Nephron (organoid): ENCODE data around the gene PDIA4.

Source experiments
- H3K27ac Mint-ChIP-seq, 3 experiments: 2 replicates each; pipeline ENCODE4 v1.8.0; 2020; ENCODE audit warnings: mixed read lengths in 3 of 3, mild to moderate bottlenecking in 2 of 3, moderate library complexity in 1 of 3
- H3K27me3 Mint-ChIP-seq: 2 replicates; pipeline ENCODE4 v1.8.0; 2021; ENCODE audit warnings: low read depth, mild to moderate bottlenecking, moderate library complexity, mixed read lengths
- H3K36me3 Mint-ChIP-seq: 2 replicates; pipeline ENCODE4 v1.8.0; 2020; ENCODE audit warnings: low read depth, mixed read lengths
- H3K4me1 Mint-ChIP-seq: 2 replicates; pipeline ENCODE4 v1.8.0; 2020; ENCODE audit warnings: mixed read lengths
- H3K4me3 Mint-ChIP-seq, 3 experiments: 2 replicates each; pipeline ENCODE4 v1.8.0; 2020; ENCODE audit warnings: mild to moderate bottlenecking in 3 of 3, mixed read lengths in 3 of 3, moderate library complexity in 2 of 3
- H3K9me3 Mint-ChIP-seq: 2 replicates; pipeline ENCODE4 v1.8.0; 2020; ENCODE audit warnings: mixed read lengths
- CTCF ChIP-seq, 3 experiments: fragments of 200-600 bp; sonication (generic); IDR thresholded peaks; one replicate each; pipeline ENCODE4 v1.5.0; 2021; ENCODE audit warnings: antibody characterized with exemption in 3 of 3; ENCODE audit not compliant: unreplicated experiment in 3 of 3

PDIA4 gene

GRCh38 chr7:148997497-148997896 is 30.8 kb downstream of the PDIA4 start:
- TF ChIP-seq CTCF (IDR thresholded peaks at IDR 0.05; ENCODE audit: unreplicated experiment in 3 of 3): no peak
- Mint-ChIP-seq H3K4me1 (no peaks in the 10 kb centered on the region), H3K9me3 (no peaks in the 10 kb centered on the region), H3K27ac (no peak overlapping the region), H3K27me3 (no peaks in the 10 kb centered on the region), H3K4me3 (no peak overlapping the region), H3K36me3 (peaks cover 13% of the 10 kb centered on the region)

- Mint-ChIP-seq H3K27ac (no peak overlapping the region), H3K4me1 (no peaks in the 10 kb centered on the region), H3K27me3 (no peaks in the 10 kb centered on the region), H3K9me3 (no peaks in the 10 kb centered on the region), H3K36me3 (no peaks in the 10 kb centered on the region), H3K4me3 (no peak overlapping the region)
- TF ChIP-seq CTCF (IDR thresholded peaks at IDR 0.05; ENCODE audit: unreplicated experiment in 3 of 3): no peak
Measured at GRCh38 chr7:148994576-148994975, 33.7 kb downstream of the PDIA4 start.

- Mint-ChIP-seq H3K36me3 (no peaks in the 10 kb centered on the region), H3K27me3 (no peaks in the 10 kb centered on the region), H3K27ac (no peak overlapping the region), H3K9me3 (no peaks in the 10 kb centered on the region), H3K4me1 (peaks cover 2% of the 10 kb centered on the region), H3K4me3 (no peak overlapping the region)
- no peak for TF ChIP-seq CTCF (IDR thresholded peaks at IDR 0.05; ENCODE audit: unreplicated experiment in 3 of 3)
Measured at GRCh38 chr7:148993193-148993592, 35.1 kb downstream of the PDIA4 start.

- H3K4me3 Mint-ChIP-seq: no peak overlapping the region
- no peaks in the 10 kb centered on the region for H3K9me3 Mint-ChIP-seq
- no peaks in the 10 kb centered on the region for H3K36me3 Mint-ChIP-seq
- H3K27me3 Mint-ChIP-seq: no peaks in the 10 kb centered on the region
- TF ChIP-seq CTCF (IDR thresholded peaks at IDR 0.05; ENCODE audit: unreplicated experiment in 3 of 3): no peak
- H3K27ac Mint-ChIP-seq: no peak overlapping the region
- H3K4me1 Mint-ChIP-seq: peaks cover 15% of the 10 kb centered on the region
Measured at GRCh38 chr7:148991536-148991935, 36.8 kb downstream of the PDIA4 start.

GRCh38 chr7:148987751-148988512 is 40.4 kb downstream of the PDIA4 start:
- no peak for TF ChIP-seq CTCF (IDR thresholded peaks at IDR 0.05; ENCODE audit: unreplicated experiment in 3 of 3)
- no peaks in the 10 kb centered on the region for H3K36me3 Mint-ChIP-seq
- peaks cover 4% of the 10 kb centered on the region for H3K27me3 Mint-ChIP-seq
- peak overlapping the region; percentile 91 to 94 (median 93) for H3K4me3 Mint-ChIP-seq
- peak overlapping the region; percentile 83 to 96 (median 89) for H3K27ac Mint-ChIP-seq
- H3K4me1 Mint-ChIP-seq: peaks cover 39% of the 10 kb centered on the region
- H3K9me3 Mint-ChIP-seq: no peaks in the 10 kb centered on the region
